Measurements from ENCODE around the gene SLC41A3.

GRCh38 chr3:126124896-126125295, 41.0 kb upstream of the SLC41A3 start:
- TF ChIP-seq POLR2A (IDR thresholded peaks at IDR 0.05) = no peak
- TF ChIP-seq CTCF (IDR thresholded peaks at IDR 0.05) = no peak

Data from heart left ventricle (tissue), 13 donors.